ENCODE results near the gene MAP7.

- TF ChIP-seq CTCF (IDR thresholded peaks at IDR 0.05) (no peak), POLR2A (IDR thresholded peaks at IDR 0.05) (no peak), EP300 (IDR thresholded peaks at IDR 0.05) (no peak)
These were observed 17.5 kb upstream of the MAP7 start for GRCh38 chr6:136567688-136568087.
